ENCODE measurements around the gene DCAF6.

GRCh38 chr1:167923324-167924056 is 13.0 kb upstream of the DCAF6 start:
- TF ChIP-seq POLR2AphosphoS5 (IDR thresholded peaks at IDR 0.05) (no peak), POLR2A (IDR thresholded peaks at IDR 0.05) (no peak), CTCF (IDR thresholded peaks at IDR 0.05) (no peak), EP300 (IDR thresholded peaks at IDR 0.05) (no peak)

Data from gastroesophageal sphincter (tissue), 3 donors.